NCI-H2171 (cell line): ENCODE data around the gene HSD17B1.

ENCODE experiments used
- DNase-seq: peaks from one replicate; lab custom pipeline; 2025; lab: John Stamatoyannopoulos, UW

Gene HSD17B1

GRCh38 chr17:42566883-42567573, 14.3 kb downstream of the HSD17B1 start, which contains the start of gene MLX:
TSS of gene MLX (plus strand) at chr17:42567100. CDS start at chr17:42567125, 25 bp downstream.
- peak; percentile 93 for DNase-seq

GRCh38 chr17:42568341-42569111, 15.8 kb downstream of the HSD17B1 start:
- no peak for DNase-seq

- DNase-seq = no peak
Measured at GRCh38 chr17:42571435-42572225, 18.9 kb downstream of the HSD17B1 start.

- no peak for DNase-seq
Measured at GRCh38 chr17:42573095-42573494, 20.4 kb downstream of the HSD17B1 start.

GRCh38 chr17:42574463-42574862, 21.7 kb downstream of the HSD17B1 start:
- DNase-seq = no peak

GRCh38 chr17:42577140-42577531, 24.4 kb downstream of the HSD17B1 start:
- DNase-seq = peak; percentile 7

GRCh38 chr17:42577532-42578281, 25.0 kb downstream of the HSD17B1 start, which contains the start of gene PSMC3IP:
TSS of gene PSMC3IP (minus strand) at chr17:42577729. CDS start at chr17:42577686, 43 bp downstream.
- peak; percentile 88 for DNase-seq

- peak; percentile 82 for DNase-seq
Measured at GRCh38 chr17:42578282-42578869, 25.7 kb downstream of the HSD17B1 start.

- DNase-seq = no peak
Measured at GRCh38 chr17:42579794-42580551, 27.2 kb downstream of the HSD17B1 start.

GRCh38 chr17:42581744-42582270, 29.1 kb downstream of the HSD17B1 start:
- DNase-seq = no peak

GRCh38 chr17:42584880-42585279, 32.2 kb downstream of the HSD17B1 start:
- DNase-seq = no peak

GRCh38 chr17:42585353-42585752, 32.6 kb downstream of the HSD17B1 start:
- no peak for DNase-seq

GRCh38 chr17:42586514-42587230, 33.9 kb downstream of the HSD17B1 start:
- DNase-seq = no peak

GRCh38 chr17:42590886-42591285, 38.2 kb downstream of the HSD17B1 start:
- DNase-seq = no peak

GRCh38 chr17:42591411-42591810, 38.7 kb downstream of the HSD17B1 start:
- no peak for DNase-seq

GRCh38 chr17:42596386-42596785, 43.7 kb downstream of the HSD17B1 start:
- no peak for DNase-seq

- peak; percentile 86 for DNase-seq
Measured at GRCh38 chr17:42598905-42599304, 46.2 kb downstream of the HSD17B1 start.

GRCh38 chr17:42603318-42603717, 50.6 kb downstream of the HSD17B1 start:
- DNase-seq = no peak
